ENCODE results near the gene ST8SIA1.

Gene ST8SIA1

GRCh38 chr12:22313963-22314330 lies 20.6 kb downstream of the ST8SIA1 start:
- H3K9me3 ChIP-seq (ENCODE audit: control extremely low read depth in 1 of 5, control insufficient read depth in 4 of 5, insufficient read depth in 2 of 5, low read depth in 1 of 5, low read length in 4 of 5), result peaks cover 0 to 2% (median 0%) of the 10 kb centered on the region in 5 experiments
- DNase-seq, result no peak
- ChIA-PET POLR2A (no interaction called here), CTCF (no interaction called here)
- 100% methylated on average over 1 of the region's 2 CpGs for WGBS (ENCODE audit: insufficient coverage)
- no peak overlapping the region for H3K27ac ChIP-seq (ENCODE audit: insufficient read depth in 1 of 2, low read depth in 1 of 2, low read length in 2 of 2, poor library complexity in 1 of 2, severe bottlenecking in 2 of 2)
- H3K36me3 ChIP-seq (ENCODE audit: control insufficient read depth in 4 of 4, insufficient read depth in 4 of 4, low read length in 3 of 4), result no peaks in the 10 kb centered on the region
- H3K27me3 ChIP-seq (replicated peaks in 2 of 5; ENCODE audit: control insufficient read depth in 4 of 5, insufficient read depth in 5 of 5, low read length in 4 of 5), result no peaks in the 10 kb centered on the region
- no peaks in the 10 kb centered on the region for H3K4me1 ChIP-seq (ENCODE audit: control extremely low read depth in 1 of 4, control insufficient read depth in 4 of 4, insufficient read depth in 4 of 4, low read length in 3 of 4)
- H3K4me3 ChIP-seq (ENCODE audit: control insufficient read depth in 1 of 7, extremely low read depth in 1 of 7, insufficient read depth in 4 of 7, low read depth in 2 of 7, low read length in 6 of 7), result no peak overlapping the region

- DNase-seq, result no peak
- Histone ChIP-seq H3K27me3 (replicated peaks in 2 of 5; ENCODE audit: control insufficient read depth in 4 of 5, insufficient read depth in 5 of 5, low read length in 4 of 5) (no peaks in the 10 kb centered on the region), H3K36me3 (ENCODE audit: control insufficient read depth in 4 of 4, insufficient read depth in 4 of 4, low read length in 3 of 4) (no peaks in the 10 kb centered on the region), H3K4me1 (ENCODE audit: control extremely low read depth in 1 of 4, control insufficient read depth in 4 of 4, insufficient read depth in 4 of 4, low read length in 3 of 4) (no peaks in the 10 kb centered on the region), H3K9me3 (ENCODE audit: control extremely low read depth in 1 of 5, control insufficient read depth in 4 of 5, insufficient read depth in 2 of 5, low read depth in 1 of 5, low read length in 4 of 5) (peaks cover 0 to 2% (median 0%) of the 10 kb centered on the region in 5 experiments), H3K27ac (ENCODE audit: insufficient read depth in 1 of 2, low read depth in 1 of 2, low read length in 2 of 2, poor library complexity in 1 of 2, severe bottlenecking in 2 of 2) (no peak overlapping the region), H3K4me3 (ENCODE audit: control insufficient read depth in 1 of 7, extremely low read depth in 1 of 7, insufficient read depth in 4 of 7, low read depth in 2 of 7, low read length in 6 of 7) (no peak overlapping the region)
- POLR2A ChIA-PET, result no interaction called here
- 100% methylated on average over 3 of the region's 4 CpGs for WGBS (ENCODE audit: insufficient coverage)
- CTCF ChIA-PET, result interaction anchor here (0.8 to 0.9 kb wide), 2 partner anchors 8 to 12 kb away, joined by 3 to 4 read pairs; no protein-coding TSS in a partner anchor
Observed at GRCh38 chr12:22313286-22313962, 21.1 kb downstream of the ST8SIA1 start.

- peaks cover 0 to 2% (median 0%) of the 10 kb centered on the region in 5 experiments for H3K9me3 ChIP-seq (ENCODE audit: control extremely low read depth in 1 of 5, control insufficient read depth in 4 of 5, insufficient read depth in 2 of 5, low read depth in 1 of 5, low read length in 4 of 5)
- no peaks in the 10 kb centered on the region for H3K36me3 ChIP-seq (ENCODE audit: control insufficient read depth in 4 of 4, insufficient read depth in 4 of 4, low read length in 3 of 4)
- H3K27me3 ChIP-seq (replicated peaks in 2 of 5; ENCODE audit: control insufficient read depth in 4 of 5, insufficient read depth in 5 of 5, low read length in 4 of 5), result no peaks in the 10 kb centered on the region
- DNase-seq, result no peak
- no peaks in the 10 kb centered on the region for H3K4me1 ChIP-seq (ENCODE audit: control extremely low read depth in 1 of 4, control insufficient read depth in 4 of 4, insufficient read depth in 4 of 4, low read length in 3 of 4)
- ChIA-PET POLR2A (no interaction called here), CTCF (no interaction called here)
- no peak overlapping the region for H3K27ac ChIP-seq (ENCODE audit: insufficient read depth in 1 of 2, low read depth in 1 of 2, low read length in 2 of 2, poor library complexity in 1 of 2, severe bottlenecking in 2 of 2)
- no peak overlapping the region for H3K4me3 ChIP-seq (ENCODE audit: control insufficient read depth in 1 of 7, extremely low read depth in 1 of 7, insufficient read depth in 4 of 7, low read depth in 2 of 7, low read length in 6 of 7)
- WGBS (ENCODE audit: insufficient coverage), result 100% methylated on average over 3 of the region's 5 CpGs
Observed at GRCh38 chr12:22312336-22312735, 22.2 kb downstream of the ST8SIA1 start.

- no peaks in the 10 kb centered on the region for H3K36me3 ChIP-seq (ENCODE audit: control insufficient read depth in 4 of 4, insufficient read depth in 4 of 4, low read length in 3 of 4)
- CTCF ChIA-PET, result interaction anchor here (0.6 kb wide), 1 partner anchor 28 kb away, joined by 3 read pairs; no protein-coding TSS in a partner anchor
- 83% methylated on average over 1 of the region's 2 CpGs for WGBS (ENCODE audit: insufficient coverage)
- POLR2A ChIA-PET, result no interaction called here
- H3K9me3 ChIP-seq (ENCODE audit: control extremely low read depth in 1 of 5, control insufficient read depth in 4 of 5, insufficient read depth in 2 of 5, low read depth in 1 of 5, low read length in 4 of 5), result peaks cover 0 to 3% (median 0%) of the 10 kb centered on the region in 5 experiments
- DNase-seq, result no peak
- H3K4me3 ChIP-seq (ENCODE audit: control insufficient read depth in 1 of 7, extremely low read depth in 1 of 7, insufficient read depth in 4 of 7, low read depth in 2 of 7, low read length in 6 of 7), result no peak overlapping the region
- H3K27ac ChIP-seq (ENCODE audit: insufficient read depth in 1 of 2, low read depth in 1 of 2, low read length in 2 of 2, poor library complexity in 1 of 2, severe bottlenecking in 2 of 2), result no peak overlapping the region
- no peaks in the 10 kb centered on the region for H3K4me1 ChIP-seq (ENCODE audit: control extremely low read depth in 1 of 4, control insufficient read depth in 4 of 4, insufficient read depth in 4 of 4, low read length in 3 of 4)
- no peaks in the 10 kb centered on the region for H3K27me3 ChIP-seq (replicated peaks in 2 of 5; ENCODE audit: control insufficient read depth in 4 of 5, insufficient read depth in 5 of 5, low read length in 4 of 5)
Observed at GRCh38 chr12:22310709-22311108, 23.8 kb downstream of the ST8SIA1 start.

- H3K4me3 ChIP-seq (ENCODE audit: control insufficient read depth in 1 of 7, extremely low read depth in 1 of 7, insufficient read depth in 4 of 7, low read depth in 2 of 7, low read length in 6 of 7), result no peak overlapping the region
- H3K36me3 ChIP-seq (ENCODE audit: control insufficient read depth in 4 of 4, insufficient read depth in 4 of 4, low read length in 3 of 4), result no peaks in the 10 kb centered on the region
- POLR2A ChIA-PET, result no interaction called here
- no peaks in the 10 kb centered on the region for H3K4me1 ChIP-seq (ENCODE audit: control extremely low read depth in 1 of 4, control insufficient read depth in 4 of 4, insufficient read depth in 4 of 4, low read length in 3 of 4)
- no peak overlapping the region for H3K27ac ChIP-seq (ENCODE audit: insufficient read depth in 1 of 2, low read depth in 1 of 2, low read length in 2 of 2, poor library complexity in 1 of 2, severe bottlenecking in 2 of 2)
- no peak for DNase-seq
- WGBS (ENCODE audit: insufficient coverage), result 89% methylated on average over 1 of the region's 2 CpGs
- CTCF ChIA-PET, result interaction anchor here (0.6 to 1.7 kb wide), 2 partner anchors 9 to 28 kb away, joined by 3 to 6 read pairs; no protein-coding TSS in a partner anchor
- H3K9me3 ChIP-seq (ENCODE audit: control extremely low read depth in 1 of 5, control insufficient read depth in 4 of 5, insufficient read depth in 2 of 5, low read depth in 1 of 5, low read length in 4 of 5), result peaks cover 0 to 3% (median 0%) of the 10 kb centered on the region in 5 experiments
- H3K27me3 ChIP-seq (replicated peaks in 2 of 5; ENCODE audit: control insufficient read depth in 4 of 5, insufficient read depth in 5 of 5, low read length in 4 of 5), result no peaks in the 10 kb centered on the region
Observed at GRCh38 chr12:22310275-22310674, 24.2 kb downstream of the ST8SIA1 start.

GRCh38 chr12:22307811-22308210 lies 26.7 kb downstream of the ST8SIA1 start:
- DNase-seq, result no peak
- no peak overlapping the region for H3K4me3 ChIP-seq (ENCODE audit: control insufficient read depth in 1 of 7, extremely low read depth in 1 of 7, insufficient read depth in 4 of 7, low read depth in 2 of 7, low read length in 6 of 7)
- ChIA-PET CTCF (no interaction called here), POLR2A (no interaction called here)
- WGBS (ENCODE audit: insufficient coverage), result 100% methylated on average over 1 of the region's 2 CpGs
- no peaks in the 10 kb centered on the region for H3K36me3 ChIP-seq (ENCODE audit: control insufficient read depth in 4 of 4, insufficient read depth in 4 of 4, low read length in 3 of 4)
- peaks cover 0 to 3% (median 0%) of the 10 kb centered on the region in 5 experiments for H3K9me3 ChIP-seq (ENCODE audit: control extremely low read depth in 1 of 5, control insufficient read depth in 4 of 5, insufficient read depth in 2 of 5, low read depth in 1 of 5, low read length in 4 of 5)
- H3K4me1 ChIP-seq (ENCODE audit: control extremely low read depth in 1 of 4, control insufficient read depth in 4 of 4, insufficient read depth in 4 of 4, low read length in 3 of 4), result no peaks in the 10 kb centered on the region
- no peaks in the 10 kb centered on the region for H3K27me3 ChIP-seq (replicated peaks in 2 of 5; ENCODE audit: control insufficient read depth in 4 of 5, insufficient read depth in 5 of 5, low read length in 4 of 5)
- H3K27ac ChIP-seq (ENCODE audit: insufficient read depth in 1 of 2, low read depth in 1 of 2, low read length in 2 of 2, poor library complexity in 1 of 2, severe bottlenecking in 2 of 2), result no peak overlapping the region

GRCh38 chr12:22306311-22306710 lies 28.2 kb downstream of the ST8SIA1 start:
- no peak overlapping the region for H3K4me3 ChIP-seq (ENCODE audit: control insufficient read depth in 1 of 7, extremely low read depth in 1 of 7, insufficient read depth in 4 of 7, low read depth in 2 of 7, low read length in 6 of 7)
- H3K36me3 ChIP-seq (ENCODE audit: control insufficient read depth in 4 of 4, insufficient read depth in 4 of 4, low read length in 3 of 4), result no peaks in the 10 kb centered on the region
- no peak overlapping the region for H3K27ac ChIP-seq (ENCODE audit: insufficient read depth in 1 of 2, low read depth in 1 of 2, low read length in 2 of 2, poor library complexity in 1 of 2, severe bottlenecking in 2 of 2)
- POLR2A ChIA-PET, result no interaction called here
- H3K4me1 ChIP-seq (ENCODE audit: control extremely low read depth in 1 of 4, control insufficient read depth in 4 of 4, insufficient read depth in 4 of 4, low read length in 3 of 4), result no peaks in the 10 kb centered on the region
- no peaks in the 10 kb centered on the region for H3K27me3 ChIP-seq (replicated peaks in 2 of 5; ENCODE audit: control insufficient read depth in 4 of 5, insufficient read depth in 5 of 5, low read length in 4 of 5)
- CTCF ChIA-PET, result interaction anchor here (1.6 kb wide), 1 partner anchor 18 kb away, joined by 3 read pairs; no protein-coding TSS in a partner anchor
- peaks cover 0 to 6% (median 3%) of the 10 kb centered on the region in 5 experiments for H3K9me3 ChIP-seq (ENCODE audit: control extremely low read depth in 1 of 5, control insufficient read depth in 4 of 5, insufficient read depth in 2 of 5, low read depth in 1 of 5, low read length in 4 of 5)
- no peak for DNase-seq
